NCI-H82 treated with DMSO at 0.1 percent for 48 hours (cell line): ENCODE data around the gene TRAT1.

Source experiments
- DNase-seq: peaks from one replicate; lab custom pipeline; 2025; ENCODE audit not compliant: unreplicated experiment; lab: John Stamatoyannopoulos, UW

Gene TRAT1

DNA sequence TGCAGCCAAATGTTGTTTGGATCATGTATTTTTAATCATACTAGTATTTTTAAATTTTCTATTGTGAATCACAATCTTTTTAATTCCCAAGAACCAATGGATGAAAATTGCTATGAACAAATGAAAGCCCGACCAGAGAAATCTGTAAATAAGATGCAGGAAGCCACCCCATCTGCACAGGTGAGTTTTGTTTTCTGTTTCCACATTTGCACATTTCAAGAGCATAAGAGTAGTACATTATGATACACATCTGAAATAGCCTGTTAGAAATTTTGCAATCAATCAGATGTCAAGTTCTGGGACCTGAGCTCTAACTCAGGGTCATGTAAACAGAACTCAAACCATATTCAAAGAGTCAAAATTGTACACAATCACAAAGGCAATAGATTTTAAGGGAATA is 26.5 kb downstream of the TRAT1 start:
- DNase-seq: no peak

DNA sequence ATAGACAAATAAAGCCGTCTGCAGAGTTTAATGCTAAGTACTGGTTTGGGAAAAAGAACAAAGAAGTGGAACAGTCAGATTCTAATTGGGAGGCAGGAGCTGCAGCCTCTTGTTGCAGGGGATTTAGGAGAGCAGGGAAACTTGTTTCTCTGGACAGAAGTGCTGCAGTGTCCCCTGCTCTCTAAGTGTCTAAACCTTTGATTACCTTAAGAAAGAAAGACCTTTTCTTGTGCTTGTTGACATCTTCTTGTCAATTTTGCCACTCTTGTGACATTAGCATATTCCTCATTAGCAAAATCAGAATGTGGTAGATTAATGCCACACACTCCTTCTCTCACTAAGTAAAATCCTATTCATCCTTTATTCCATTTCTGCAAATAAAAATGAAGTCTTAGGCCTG is 38.8 kb downstream of the TRAT1 start:
- DNase-seq: no peak

GRCh38 chr3:108862865-108863798 is 40.5 kb downstream of the TRAT1 start:
- DNase-seq: no peak

DNA sequence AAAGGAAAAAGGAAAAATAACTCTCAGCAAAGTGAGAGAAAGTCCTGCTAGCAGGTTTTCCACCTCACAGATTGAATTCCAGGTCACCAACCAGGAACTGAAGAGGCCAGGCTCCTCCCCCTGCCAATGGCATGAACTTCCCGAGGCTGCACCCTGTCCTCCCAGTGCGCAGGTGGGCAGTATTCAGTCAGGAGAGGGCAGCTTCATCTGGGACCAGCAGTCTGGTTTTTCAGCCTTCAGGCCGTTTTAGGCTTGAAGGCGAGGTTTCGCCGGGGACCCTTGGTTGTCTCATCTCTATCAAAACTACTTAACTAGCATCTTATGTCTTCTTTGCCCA is 41.2 kb downstream of the TRAT1 start:
- DNase-seq: no peak

DNA sequence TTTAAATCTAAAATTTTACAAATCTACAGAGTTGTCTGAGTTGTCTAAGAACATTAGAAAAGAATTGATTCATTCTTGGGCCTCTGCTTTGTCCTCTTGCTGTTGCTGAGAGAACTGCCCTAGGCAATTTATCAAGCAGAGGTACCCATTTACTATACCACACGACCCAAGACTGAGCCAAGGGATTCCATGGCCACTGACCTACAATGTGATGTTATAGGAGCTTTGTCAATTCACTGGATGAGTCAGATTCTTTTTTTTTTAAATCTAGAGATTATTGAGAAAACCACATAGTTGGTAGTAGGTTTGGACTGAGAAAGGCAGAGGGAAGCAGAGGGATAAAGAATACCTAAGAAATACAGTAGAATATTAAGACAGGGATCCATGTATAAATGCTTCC is 55.3 kb downstream of the TRAT1 start:
- no peak for DNase-seq

GRCh38 chr3:108879915-108880314 is 57.3 kb downstream of the TRAT1 start:
- DNase-seq: no peak

- DNase-seq: no peak
Measured at GRCh38 chr3:108882762-108883161, 60.2 kb downstream of the TRAT1 start.

GRCh38 chr3:108883373-108883772 is 60.8 kb downstream of the TRAT1 start:
- DNase-seq: no peak

- DNase-seq: no peak
Measured at GRCh38 chr3:108887121-108887520, 64.5 kb downstream of the TRAT1 start.

DNA sequence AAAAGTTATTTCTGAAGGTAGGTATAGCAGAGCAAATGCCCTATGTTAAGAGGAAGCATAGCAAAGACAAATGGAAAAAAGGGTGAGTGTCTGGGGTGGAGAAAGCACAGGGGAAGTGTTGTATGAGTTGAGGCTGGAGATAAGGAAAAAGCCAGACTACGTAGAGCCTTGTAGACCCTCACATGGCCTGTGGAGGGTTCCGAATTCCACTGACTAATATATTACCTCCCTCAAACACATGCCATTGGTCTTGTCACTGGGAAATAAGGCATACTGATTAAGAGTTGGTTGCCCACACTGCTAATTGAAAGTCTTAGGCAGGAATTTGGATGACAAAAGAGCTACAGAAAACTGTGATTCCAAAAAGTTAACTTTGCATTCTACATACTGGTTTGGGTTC is 65.2 kb downstream of the TRAT1 start:
- DNase-seq: no peak

DNA sequence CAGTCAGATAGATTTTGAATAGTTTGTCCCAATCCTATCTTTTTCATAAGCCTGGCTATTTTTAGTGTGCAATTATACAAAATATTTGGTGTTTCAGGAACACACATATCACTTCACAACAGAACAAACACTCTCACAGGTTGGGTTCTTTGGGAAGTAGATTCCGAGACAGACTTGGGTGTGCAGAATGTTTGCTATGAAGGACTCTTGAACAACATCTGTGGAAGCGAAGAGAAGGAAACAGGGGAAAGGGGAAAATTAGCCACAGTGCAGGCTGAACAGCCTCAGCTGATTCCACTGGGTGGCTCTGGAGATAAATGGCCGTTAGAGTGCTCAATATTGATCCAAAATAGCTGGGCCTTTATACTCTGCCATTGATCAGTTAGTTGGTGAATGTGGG is 69.2 kb downstream of the TRAT1 start:
- DNase-seq: no peak

GRCh38 chr3:108894981-108895380 is 72.4 kb downstream of the TRAT1 start:
- DNase-seq: no peak

GRCh38 chr3:108897883-108898282 is 75.3 kb downstream of the TRAT1 start:
- no peak for DNase-seq

DNA sequence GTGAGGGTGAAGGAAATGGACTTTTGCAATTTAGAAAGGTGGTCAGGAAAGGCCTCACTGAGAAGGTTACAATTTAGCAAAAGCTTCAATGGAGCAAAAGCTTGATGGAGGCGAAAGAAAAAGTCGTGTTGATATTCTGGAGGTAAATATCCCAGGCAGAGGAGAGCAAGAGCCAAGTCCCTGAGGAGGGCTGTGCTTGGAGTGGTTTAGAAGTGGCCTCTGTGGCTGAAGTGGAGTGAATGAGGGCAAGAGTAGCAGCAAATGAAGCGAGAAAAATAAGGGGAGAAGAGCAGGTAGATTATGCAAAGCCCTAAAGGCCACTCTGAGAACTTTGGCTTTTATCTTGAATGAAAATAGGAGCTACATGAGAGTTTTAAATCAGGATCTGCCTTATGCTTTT is 76.9 kb downstream of the TRAT1 start:
- DNase-seq: no peak
